HuH-7.5 (cell line): Measurements from ENCODE around the gene DCLK1.
"Not testable (repeated sequence)": the region's sequence is repeated elsewhere in the genome, so short reads cannot be mapped to it uniquely, and the experiment has no call there.

ENCODE experiments used
- DNase-seq: peaks from one replicate; pipeline ENCODE4 v3.0.0; 2011; ENCODE audit warnings: low spot score

Gene DCLK1

DNA sequence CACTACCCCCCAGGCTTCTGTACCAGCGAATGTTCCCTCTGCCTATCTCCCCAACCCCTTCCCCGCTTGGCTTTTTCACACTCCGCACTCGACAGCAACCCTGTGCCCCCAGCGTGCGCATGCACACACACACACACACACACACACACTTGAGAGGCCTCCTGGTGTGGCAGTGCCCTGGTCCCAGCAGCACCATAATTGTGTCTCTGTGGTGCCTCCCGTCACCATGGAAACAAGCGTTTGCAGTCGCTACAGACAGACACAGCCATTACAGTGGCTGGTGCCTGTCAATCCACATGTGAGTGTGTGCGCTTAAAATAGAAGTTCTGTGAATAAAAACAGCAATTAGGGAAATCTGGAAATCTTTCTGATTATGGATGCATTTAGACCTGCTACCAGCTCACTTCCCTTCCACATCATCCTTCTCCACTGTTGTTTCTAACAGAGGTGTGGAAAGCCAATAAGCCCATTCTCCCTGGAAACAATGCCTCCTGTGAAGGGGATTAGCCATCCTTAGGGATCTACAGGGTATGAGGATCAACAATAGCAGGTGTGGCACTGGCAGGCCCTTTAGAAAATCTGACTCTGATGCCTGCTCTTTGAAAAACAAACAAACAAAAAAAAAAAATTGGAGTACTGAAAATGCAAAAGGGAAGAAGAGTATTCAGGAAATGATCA lies 146.3 kb downstream of the DCLK1 start:
- no peak for DNase-seq

DNA sequence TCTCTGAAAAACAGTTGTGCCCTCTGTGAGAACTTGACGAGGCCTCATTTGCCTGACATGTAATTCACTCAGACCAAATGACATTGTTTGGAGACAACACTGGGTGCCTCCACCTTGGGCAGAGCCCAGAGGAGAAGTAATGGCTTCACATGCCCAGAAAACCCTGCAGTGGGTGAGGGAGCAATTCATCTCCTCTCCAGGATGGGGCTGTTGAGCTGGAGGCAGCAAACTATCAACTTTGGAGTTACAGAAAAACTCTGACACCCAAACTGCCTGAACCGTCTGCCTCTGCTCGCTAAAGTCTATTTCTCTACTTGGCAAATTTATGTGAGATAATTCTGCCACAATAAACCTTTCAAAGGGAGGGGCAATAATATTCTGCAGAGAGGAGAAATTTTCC lies 146.9 kb downstream of the DCLK1 start:
- no peak for DNase-seq

DNA sequence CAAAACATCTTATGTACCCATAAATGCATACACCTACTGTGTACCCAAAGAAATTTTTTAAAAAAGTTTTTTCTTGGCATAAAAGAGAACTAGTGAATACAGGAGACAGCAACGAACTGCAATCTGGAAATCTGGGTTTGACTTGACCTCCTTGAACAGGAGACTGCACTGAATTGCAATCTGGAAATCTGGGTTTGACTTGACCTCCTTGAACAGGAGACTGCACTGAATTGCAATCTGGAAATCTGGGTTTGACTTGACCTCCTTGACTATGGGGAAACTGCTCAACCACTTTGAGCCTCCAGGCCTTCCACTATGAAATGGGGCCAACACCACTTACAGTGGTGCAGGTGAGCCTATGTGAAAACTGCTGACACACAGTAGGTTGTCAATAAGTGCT lies 147.5 kb downstream of the DCLK1 start:
- DNase-seq: not testable (repeated sequence)

DNA sequence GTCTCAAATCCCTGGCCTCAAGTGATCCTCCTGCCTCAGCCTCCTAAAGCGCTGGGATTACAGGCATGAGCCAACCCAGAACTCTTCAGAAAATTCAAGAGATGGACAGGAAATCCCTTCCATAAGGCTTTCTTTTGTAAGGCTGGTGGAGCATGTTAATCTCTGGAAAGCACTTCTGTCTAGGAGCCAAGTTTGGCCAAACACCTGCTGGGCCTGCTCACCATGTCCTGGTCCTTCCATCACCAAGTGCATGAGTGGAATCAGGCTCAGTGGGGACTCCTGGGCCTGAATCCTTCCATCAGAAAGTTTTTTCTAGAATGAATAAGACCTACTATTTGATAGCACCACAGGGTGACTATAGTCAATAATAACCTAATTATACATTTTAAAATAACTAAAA lies 148.0 kb downstream of the DCLK1 start:
- DNase-seq: no peak

DNA sequence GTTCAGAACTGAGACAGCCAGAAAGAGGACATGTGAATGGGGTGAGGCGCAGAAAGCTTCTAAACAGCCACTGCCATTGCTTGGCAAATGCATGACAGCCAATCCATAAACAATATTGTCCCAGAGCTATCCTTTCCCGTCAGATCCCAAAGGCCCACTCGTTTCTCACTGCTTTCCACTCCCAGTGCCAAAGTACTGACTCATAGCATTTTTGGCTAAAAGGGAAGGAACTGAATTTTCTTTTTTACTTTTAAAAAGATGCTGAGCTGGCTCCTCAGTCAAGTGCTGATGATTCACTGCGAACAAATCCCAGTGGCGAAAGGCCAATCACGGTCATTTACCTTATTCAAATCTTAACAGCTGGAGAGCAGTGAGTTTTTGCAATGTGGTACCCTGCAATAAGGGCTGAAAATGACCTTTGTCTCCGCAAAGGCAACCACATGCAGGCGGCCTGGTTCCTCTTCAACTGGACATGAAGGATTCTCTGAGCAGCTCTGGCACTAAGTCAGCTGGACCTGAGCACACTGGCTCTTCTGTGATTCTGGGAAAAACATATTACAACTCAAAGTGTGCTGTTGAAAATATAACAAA lies 151.7 kb downstream of the DCLK1 start:
- DNase-seq: no peak

DNA sequence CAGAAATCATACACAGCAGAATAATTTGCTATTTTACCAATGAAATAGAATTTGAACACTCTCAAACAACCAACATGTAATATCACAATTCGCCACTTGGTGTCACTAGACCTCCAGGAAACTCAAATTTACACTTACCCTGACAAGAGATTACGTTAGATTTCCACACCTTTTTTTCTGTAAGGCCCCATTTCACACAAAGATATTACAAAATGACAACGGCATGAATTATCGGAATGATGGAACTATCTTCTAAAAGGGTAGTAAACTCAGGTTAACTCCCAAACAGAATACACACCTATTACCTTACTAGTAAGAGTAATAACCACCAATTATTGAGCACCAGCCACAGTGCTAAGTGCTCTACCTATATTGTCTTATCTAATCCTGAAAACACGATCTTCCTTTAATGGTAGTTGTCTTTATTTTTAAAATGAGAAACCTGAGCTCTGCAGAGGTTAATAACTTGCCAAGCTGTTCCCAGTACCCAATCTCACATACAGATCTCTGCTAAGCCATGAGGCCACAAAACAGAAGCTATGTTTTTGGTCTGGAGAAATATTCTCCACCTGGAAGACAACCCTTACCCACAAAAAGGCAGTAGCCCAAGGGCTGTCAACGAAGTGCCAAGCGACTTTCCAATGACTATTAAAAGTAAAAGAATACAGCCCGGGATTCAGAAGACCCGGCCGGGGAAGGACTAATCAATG lies 152.4 kb downstream of the DCLK1 start:
- peak; percentile 19 for DNase-seq

DNA sequence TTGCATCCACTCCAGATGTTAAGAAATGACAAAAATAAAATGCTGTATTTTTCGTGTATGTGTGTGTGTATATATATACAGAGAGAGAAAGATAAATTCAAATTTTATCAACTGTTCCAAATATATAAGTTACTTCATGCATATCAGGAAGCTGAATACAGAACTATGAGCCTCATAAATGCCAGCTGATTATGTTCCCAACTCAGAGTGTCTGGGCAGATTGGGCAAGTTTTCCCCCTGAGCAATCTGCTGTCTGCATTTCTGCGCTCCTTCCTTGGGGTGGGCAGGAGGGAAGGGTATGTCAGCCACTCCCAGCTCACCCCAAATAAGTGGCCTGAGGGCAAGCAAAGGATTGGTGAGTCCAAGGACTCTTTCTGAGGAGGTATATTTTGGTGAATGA lies 154.1 kb downstream of the DCLK1 start:
- no peak for DNase-seq

DNA sequence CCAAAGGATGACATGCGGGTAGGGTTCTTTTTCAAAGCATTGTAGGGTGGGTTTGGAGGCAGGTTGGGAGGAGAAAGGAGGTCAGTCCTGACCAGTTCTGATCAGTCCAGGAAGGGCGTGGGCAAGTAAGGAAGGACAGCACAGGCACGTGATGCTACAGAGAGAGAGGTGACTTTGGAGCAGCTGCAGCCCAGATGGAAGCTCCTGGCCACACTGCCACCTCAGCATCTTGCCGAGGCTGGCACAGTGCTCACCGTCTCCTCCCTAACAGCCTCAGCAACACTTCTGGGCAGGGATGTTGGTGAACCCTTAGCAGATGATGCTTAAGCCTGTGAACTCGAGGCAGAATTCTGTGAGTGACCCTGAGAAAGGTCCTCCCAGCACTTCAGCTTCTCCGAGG lies 155.1 kb downstream of the DCLK1 start:
- no peak for DNase-seq

DNA sequence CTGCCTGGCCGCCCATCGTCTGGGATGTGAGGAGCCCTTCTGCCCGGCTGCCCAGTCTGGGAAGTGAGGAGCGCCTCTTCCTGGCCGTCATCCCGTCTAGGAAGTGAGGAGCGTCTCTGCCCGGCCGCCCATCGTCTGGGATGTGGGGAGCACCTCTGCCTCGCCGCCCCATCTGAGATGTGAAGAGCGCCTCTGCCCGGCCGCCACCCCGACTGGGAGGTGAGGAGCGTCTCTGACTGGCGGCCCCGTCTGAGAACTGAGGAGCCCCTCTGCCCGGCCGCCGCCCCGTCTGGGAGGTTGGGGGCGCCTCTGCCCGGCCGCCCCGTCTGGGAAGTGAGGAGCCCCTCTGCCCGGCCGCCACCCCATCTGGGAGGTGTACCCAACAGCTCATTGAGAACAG lies 164.2 kb downstream of the DCLK1 start:
- DNase-seq: not testable (repeated sequence)

DNA sequence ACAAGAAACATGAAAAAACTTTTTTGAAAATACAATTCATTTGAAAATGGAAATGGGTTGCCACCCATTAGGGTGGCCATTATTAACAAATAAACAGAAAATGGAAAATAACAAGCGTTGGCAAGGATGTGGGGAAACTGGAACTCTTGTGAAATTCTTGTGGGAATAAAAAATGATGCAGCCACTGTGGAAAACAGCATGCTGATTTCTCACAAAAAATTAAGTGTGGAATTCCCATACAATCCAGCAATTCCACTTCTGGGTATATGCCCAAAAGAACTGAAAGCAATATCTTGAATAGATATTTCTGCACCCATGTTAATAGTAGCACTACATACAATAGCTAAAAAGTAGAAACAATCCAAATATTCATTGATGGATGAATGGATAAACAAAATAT lies 165.2 kb downstream of the DCLK1 start:
- no peak for DNase-seq

DNA sequence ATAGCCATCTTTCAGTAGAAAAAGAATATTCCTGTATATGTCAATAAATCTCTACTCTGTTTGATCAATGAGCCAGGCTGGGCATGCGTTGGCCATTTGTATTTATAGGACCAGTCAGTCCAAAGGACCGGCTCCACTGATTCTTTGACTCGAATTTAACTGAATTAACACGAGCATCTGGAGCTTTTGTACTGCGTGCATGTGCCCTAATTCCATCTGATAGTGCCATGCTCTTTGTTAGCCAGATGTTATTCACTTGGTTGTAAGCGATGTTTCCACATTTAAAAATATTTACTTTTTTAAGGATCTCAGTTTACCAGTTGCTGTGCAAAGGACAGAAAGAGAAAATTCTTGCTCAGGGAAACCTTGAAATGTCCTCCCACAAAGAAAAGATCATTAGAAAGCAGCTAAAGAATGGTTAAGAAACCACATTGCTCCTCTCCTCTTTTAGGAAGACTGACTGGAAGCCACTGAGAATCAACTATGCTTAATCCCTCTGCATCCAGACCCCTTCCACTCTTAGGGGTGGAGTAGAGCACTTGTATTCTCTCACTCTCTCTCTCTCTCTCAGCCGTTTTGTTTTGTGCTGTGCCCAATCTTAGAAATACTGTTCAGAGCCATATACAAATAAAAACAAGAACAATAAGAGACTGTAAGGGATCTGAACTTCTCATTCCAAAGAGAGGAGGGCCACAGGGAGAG lies 165.8 kb downstream of the DCLK1 start:
- no peak for DNase-seq

DNA sequence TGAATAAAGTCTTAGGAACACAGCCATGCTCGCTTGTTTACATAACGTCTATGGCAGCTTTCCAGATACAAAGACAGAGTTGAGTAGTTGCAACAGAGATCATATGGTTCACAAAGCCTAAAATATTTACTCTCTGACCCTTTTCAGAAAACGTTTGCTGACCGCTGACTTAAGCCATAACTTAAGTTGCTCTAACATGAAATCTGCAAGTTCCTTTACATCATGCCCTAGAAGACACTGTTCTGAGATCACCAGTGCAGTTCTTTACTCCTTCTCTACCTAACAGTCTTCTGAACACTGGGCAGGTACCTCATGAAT lies 166.4 kb downstream of the DCLK1 start:
- no peak for DNase-seq

DNA sequence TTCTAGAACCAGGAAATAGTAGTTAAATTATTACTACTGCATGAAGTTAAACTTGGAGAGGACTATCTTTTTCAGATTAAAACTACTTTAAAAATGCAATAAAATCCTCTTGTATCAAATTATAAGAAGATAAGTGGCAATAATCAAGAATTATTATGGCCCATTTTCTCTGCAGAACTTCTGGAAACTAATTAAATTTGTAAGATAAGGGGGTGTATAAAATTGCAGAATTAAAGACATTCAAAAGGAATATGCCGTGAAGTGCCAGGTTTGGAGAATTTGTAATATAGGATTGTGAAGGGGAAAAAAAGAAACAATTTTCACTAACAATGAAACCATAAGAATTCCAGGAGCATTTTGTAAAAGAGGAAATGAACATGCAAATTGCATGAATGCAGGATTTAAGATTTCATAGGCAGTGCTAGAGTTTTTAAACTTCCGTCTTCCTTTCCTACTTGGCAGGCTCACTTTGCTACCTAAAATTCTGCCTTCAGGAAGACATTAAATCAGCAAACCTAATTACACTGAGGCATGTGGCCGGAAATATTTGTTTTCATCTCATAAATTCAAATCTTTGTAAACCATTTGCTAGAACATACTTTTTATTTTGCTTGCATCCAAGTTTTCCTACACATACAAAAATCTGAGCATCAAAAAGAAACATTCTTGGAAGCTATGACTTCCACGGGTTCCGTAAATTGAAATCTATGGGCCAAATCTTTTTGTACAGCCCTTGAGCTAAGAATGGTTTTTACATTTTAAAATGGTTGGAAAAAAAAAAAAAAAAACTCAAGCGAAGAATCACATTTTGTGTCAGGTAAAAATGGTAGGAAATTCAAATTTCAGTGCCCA lies 166.9 kb downstream of the DCLK1 start:
- DNase-seq: no peak

DNA sequence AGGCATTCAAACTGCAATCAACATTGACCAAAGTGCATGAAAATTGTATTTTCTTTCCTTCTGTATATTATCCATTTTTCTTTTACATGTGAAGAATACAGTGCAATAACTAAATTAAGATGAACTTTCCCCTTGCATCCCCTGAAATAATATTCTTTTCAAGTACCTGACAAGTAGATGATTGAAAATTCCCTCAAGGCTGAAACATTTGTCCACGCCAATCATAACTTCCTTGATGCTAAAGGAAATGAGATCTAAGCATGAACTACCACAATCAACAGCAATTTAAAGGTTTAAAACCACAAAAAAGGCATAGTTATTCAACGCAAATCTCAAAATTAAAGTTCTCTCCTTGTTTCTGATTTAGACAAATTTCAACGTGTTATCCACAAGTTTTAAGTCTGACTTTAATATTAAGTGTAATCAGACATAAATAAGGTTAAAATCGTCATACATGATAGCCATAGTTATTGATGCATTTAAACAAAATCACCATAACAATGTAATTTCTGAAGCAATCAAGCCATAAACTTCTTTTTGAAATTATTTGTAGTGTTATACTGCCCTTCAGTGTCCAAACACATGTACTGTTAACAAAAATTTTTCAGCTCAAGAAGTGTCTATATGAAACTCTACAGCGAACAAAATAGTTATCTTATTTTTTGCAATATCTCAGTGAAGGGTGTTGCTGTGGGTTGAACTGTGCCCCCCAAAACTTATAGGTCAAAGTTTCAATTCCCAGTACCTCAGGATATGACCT lies 169.5 kb downstream of the DCLK1 start:
- no peak for DNase-seq

DNA sequence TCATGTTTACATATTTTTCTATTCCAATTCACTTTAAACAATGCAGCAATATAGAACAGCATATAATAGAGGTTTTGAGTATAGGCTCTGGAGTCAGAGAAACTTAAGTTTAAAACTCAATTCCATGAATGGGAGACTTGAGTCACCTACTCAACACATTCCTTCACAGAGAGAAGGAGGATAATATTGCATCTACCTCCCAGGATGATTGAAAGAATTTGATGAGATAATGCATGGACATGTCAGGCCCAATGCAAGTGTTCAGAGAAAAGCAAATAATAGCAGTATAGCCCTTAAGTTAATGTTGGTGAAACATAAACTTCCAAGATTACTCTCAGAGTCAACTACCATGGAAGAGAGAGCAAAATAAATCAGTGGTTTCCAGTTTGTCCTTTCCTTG lies 170.2 kb downstream of the DCLK1 start:
- DNase-seq: no peak

DNA sequence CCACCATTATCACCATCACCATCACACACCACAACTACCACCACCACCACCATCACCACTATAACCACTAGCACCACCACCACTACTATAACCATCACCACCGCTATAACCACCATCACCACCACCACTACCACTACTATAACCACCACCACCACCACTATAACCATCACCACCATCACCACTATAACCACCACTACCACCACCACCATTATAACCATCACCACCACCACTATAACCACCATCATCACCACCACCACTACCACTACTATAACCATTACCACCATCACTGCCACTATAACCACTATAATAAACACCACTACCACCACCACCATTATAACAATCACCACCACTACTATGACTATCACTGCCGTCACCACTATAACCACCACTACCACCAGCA lies 173.2 kb downstream of the DCLK1 start:
- DNase-seq: no peak

DNA sequence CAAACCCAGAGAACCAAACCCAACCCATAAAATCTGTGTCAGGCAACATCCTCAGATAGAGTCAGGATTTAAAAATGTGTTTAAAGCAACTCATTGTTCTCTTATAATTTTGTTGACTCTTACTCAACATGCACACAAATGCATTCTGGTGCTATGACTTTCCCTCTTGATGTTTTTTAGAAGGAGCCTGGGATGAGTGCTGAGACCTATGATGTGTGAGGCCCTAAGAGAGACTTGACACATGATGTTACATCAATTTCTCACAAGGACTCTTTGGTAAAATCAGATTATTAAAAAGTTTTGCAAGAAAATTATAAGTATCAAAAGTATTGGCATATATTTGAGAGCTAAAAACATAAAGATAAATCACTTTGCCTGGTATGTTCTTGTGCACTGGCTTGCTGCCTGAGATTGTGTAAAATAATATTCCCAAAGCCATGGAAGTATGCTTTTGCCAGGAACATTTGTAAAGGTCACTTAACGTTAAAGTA lies 173.9 kb downstream of the DCLK1 start:
- no peak for DNase-seq

DNA sequence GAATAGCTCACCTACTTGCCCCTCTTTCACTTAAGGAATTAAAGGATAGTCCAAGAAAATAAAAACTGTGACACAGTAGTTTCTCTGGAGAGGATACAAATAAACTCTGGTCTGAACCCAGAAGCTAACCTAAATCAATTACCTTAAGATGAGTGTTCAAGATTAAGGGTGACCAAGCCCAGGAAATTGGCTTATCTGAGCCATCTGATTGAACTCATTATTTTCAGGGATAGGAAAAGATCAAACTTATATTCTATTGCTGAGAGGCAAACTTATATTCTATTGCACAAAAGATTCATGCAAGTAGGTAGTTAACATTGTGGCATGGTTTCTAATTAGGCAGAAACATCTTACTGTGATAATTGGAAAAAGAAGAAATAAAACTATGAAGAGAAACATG lies 175.1 kb downstream of the DCLK1 start:
- DNase-seq: no peak

DNA sequence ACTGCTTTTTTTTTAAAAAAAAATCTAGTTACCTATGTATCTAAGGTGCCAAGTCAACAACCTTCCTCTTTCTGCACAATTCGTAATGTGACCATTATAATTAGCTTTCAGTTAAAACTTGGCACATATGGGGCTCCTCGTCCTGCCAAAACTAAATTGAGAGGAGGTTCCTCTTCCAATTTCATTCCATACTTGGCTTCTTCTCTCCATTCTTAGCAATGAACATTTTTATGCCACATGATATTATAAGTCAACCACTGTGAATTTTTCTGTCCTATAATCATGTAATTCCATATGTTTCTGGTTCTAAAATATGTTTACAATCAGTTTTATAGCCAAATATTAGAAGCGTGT lies 177.0 kb downstream of the DCLK1 start:
- DNase-seq: no peak

DNA sequence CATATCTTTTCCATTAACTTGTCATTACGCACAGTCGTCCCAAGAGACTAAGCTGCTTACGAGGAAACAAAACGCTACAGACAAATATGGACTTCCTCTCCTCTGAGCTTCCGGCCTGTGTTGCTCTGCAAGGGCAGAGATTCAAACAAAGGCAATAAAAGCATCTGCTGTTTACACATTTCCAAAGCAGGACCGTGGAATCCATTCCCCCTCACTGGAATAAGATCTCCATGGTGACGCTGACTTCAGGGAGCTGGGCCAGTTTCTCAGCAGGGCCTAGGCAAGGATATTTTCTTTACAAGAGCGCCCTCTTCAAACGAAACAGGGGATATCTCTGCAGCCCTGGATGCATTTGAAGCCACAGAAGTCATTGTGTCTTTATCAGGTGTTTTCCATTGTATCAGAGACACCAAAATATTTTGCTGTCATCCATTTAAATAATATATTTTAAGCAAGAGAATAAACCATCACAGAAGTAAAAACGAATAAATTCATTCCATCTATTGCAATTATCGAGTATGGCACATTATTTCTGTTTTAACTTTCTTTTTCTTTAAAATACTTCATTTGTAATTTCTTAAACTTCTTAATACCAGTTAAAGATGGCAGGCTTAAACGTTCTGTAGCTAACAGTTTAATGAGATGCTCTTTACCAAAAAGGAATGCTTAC lies 177.5 kb downstream of the DCLK1 start:
- no peak for DNase-seq

DNA sequence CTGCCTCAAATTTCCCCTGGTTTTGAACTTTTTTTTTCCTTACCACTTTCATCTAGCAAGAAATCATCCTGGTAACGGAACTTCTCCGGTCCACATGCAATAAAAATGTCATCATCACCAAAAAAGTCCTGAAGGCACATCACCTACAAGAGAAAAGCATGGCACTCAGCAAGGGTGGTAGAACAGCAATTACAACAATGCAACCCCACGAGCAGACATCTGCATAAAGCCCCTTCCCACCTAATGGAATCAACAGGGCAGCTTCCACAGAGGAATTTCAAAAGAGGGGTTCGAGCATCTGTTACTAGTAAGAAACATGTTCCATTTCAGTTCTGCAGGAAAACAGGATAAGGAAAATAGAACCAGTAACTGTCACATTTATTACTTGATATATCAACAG lies 183.9 kb downstream of the DCLK1 start:
- no peak for DNase-seq
